ENCODE results near the gene SLC47A2. TPM values are rescaled to one million over a fixed set of nuclear protein-coding genes. Genes with fewer than 3 reads are reported as not detected.
"Not testable (repeated sequence)": the region's sequence is repeated elsewhere in the genome, so short reads cannot be mapped to it uniquely, and the experiment has no call there.

The SLC47A2 gene
- total RNA-seq, 2 experiments from 2014 or later = not detected

DNA sequence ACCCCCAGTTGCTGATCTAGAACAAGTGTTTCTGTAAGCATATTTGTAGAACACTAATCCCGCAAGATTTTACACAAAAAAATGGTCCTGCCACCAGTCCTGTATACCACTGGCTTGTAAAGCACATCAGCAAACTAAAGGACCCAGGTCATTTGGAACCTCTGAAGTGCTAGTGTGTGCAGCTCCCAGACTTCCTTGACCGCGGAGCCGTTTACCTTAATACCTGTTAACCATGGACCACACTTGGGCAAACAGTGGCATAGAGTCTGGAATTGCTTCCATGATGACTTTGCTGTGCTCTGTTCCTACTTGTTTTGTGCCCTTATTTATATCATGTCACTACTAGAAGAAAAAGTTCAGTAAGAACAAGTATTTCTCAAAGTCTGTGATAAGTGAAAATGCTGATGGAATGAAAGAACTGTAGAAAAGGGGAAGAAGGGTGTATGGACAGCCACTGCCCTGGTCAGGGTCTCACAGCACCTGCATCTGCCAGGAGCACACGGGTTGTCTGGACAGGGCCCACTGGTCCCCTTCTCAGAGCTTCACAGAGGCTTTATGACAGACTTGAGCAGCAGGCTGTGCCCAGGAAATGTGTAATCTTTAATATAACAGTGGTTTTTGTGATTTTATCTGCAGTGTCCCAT is 38.5 kb downstream of the SLC47A2 start:
- no peaks in the 10 kb centered on the region for H3K9me3 Mint-ChIP-seq
- H3K27ac Mint-ChIP-seq = no peak overlapping the region
- H3K36me3 Mint-ChIP-seq = peaks cover 4% of the 10 kb centered on the region
- no peak overlapping the region for H3K4me3 Mint-ChIP-seq
- no peaks in the 10 kb centered on the region for H3K4me1 Mint-ChIP-seq
- no peak for DNase-seq
- no peaks in the 10 kb centered on the region for H3K27me3 Mint-ChIP-seq

DNA sequence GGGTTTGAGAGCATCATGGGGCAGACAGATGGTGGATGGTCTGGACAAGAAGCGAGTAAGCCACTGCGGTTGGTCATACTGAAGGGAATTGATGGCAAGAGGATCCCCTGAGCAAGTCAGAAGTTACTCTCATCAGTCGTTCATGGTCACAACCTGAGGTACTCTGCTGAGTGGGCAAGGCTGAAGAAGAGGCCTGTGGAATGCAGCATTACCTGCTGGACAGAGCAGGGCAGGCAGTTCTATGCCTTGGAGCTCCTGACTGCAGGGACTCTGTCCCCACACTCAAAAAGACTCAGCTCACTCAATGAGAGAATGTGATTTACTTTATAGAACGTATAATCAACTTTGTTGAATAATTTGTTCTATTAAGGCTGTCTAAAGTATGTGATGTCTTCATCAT is 39.5 kb downstream of the SLC47A2 start:
- DNase-seq = no peak
- Mint-ChIP-seq H3K4me3 (no peak overlapping the region), H3K27ac (no peak overlapping the region), H3K27me3 (no peaks in the 10 kb centered on the region), H3K9me3 (no peaks in the 10 kb centered on the region), H3K4me1 (no peaks in the 10 kb centered on the region), H3K36me3 (peaks cover 4% of the 10 kb centered on the region)

DNA sequence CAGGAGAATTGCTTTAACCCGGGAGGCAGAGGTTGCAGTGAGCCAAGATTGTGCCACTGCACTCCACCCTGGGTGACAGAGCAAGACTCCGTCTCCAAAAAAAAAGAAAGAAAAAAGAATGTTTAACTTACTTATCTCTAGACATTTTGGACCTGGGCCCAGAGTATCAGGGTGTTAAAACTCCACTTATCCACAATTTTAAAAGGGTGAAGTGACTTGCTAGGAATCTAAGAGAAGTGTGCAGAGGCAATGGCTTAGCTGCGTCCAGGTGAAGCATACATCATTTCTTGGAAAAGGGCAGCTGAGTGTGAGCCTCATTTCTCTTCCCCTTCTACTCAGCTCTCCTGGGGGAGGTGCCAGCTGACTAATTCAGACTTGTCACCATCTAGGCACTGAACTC is 42.8 kb downstream of the SLC47A2 start:
- peaks cover 9% of the 10 kb centered on the region for H3K36me3 Mint-ChIP-seq
- no peaks in the 10 kb centered on the region for H3K27me3 Mint-ChIP-seq
- no peaks in the 10 kb centered on the region for H3K4me1 Mint-ChIP-seq
- H3K27ac Mint-ChIP-seq = no peak overlapping the region
- H3K9me3 Mint-ChIP-seq = no peaks in the 10 kb centered on the region
- no peak overlapping the region for H3K4me3 Mint-ChIP-seq
- DNase-seq = no peak

- H3K27me3 Mint-ChIP-seq = no peaks in the 10 kb centered on the region
- DNase-seq = no peak
- no peaks in the 10 kb centered on the region for H3K9me3 Mint-ChIP-seq
- H3K36me3 Mint-ChIP-seq = peaks cover 9% of the 10 kb centered on the region
- H3K4me1 Mint-ChIP-seq = no peaks in the 10 kb centered on the region
- no peak overlapping the region for H3K4me3 Mint-ChIP-seq
- no peak overlapping the region for H3K27ac Mint-ChIP-seq
Observed at GRCh38 chr17:19672009-19672750, 44.2 kb downstream of the SLC47A2 start.

DNA sequence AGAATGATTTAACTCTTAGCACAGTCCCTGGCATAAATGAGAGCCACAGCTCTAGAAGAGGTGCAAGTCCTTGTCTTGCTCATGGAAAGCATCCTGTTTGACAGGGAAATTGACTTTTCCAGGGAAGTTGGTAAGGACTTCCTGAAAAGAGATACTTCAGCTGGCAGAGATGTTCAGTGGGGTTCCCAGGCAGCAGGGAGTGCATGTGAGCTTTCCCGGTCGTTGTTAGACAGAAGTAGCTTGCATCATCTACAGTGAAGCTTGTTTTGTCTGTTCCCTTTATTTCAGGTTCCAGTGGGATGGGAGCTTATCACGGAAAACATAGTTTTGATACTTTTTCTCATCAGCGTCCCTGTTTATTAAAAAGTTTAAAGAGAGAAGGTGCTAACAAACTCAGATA is 45.0 kb downstream of the SLC47A2 start:
- H3K4me1 Mint-ChIP-seq = no peaks in the 10 kb centered on the region
- H3K27ac Mint-ChIP-seq = no peak overlapping the region
- no peaks in the 10 kb centered on the region for H3K27me3 Mint-ChIP-seq
- H3K9me3 Mint-ChIP-seq = no peaks in the 10 kb centered on the region
- no peak overlapping the region for H3K4me3 Mint-ChIP-seq
- no peak for DNase-seq
- peaks cover 9% of the 10 kb centered on the region for H3K36me3 Mint-ChIP-seq

GRCh38 chr17:19670908-19671307 is 45.5 kb downstream of the SLC47A2 start:
- DNase-seq = no peak
- Mint-ChIP-seq H3K27me3 (no peaks in the 10 kb centered on the region), H3K27ac (peak overlapping the region; percentile 48), H3K4me3 (no peak overlapping the region), H3K4me1 (no peaks in the 10 kb centered on the region), H3K9me3 (no peaks in the 10 kb centered on the region), H3K36me3 (peaks cover 7% of the 10 kb centered on the region)

GRCh38 chr17:19669680-19670079 is 46.7 kb downstream of the SLC47A2 start:
- not testable (repeated sequence) for H3K4me1 Mint-ChIP-seq, H3K4me3 Mint-ChIP-seq, DNase-seq, H3K27ac Mint-ChIP-seq, H3K36me3 Mint-ChIP-seq, H3K27me3 Mint-ChIP-seq, H3K9me3 Mint-ChIP-seq

GRCh38 chr17:19664821-19665181 is 51.6 kb downstream of the SLC47A2 start:
- Mint-ChIP-seq H3K27me3 (no peaks in the 10 kb centered on the region), H3K4me1 (no peaks in the 10 kb centered on the region), H3K27ac (no peak overlapping the region), H3K36me3 (peaks cover 5% of the 10 kb centered on the region), H3K9me3 (no peaks in the 10 kb centered on the region), H3K4me3 (no peak overlapping the region)
- no peak for DNase-seq

GRCh38 chr17:19664136-19664820 is 52.1 kb downstream of the SLC47A2 start:
- DNase-seq = no peak
- Mint-ChIP-seq H3K4me3 (no peak overlapping the region), H3K27ac (no peak overlapping the region), H3K4me1 (no peaks in the 10 kb centered on the region), H3K36me3 (peaks cover 3% of the 10 kb centered on the region), H3K9me3 (no peaks in the 10 kb centered on the region), H3K27me3 (no peaks in the 10 kb centered on the region)

DNA sequence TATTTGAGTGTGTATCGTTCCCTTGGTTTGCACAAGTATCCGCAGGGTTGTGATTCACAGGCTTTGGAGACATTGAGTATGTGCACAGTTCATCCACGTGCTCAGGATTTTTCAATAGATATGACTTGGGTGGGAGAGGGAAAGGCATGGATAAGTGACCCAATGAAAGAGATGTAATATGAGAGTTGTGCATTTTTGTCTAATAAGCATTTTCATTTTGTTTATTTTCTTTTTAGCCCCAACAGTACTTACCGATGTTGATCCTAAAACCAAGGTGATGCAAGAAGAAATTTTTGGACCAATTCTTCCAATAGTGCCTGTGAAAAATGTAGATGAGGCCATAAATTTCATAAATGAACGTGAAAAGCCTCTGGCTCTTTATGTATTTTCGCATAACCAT is 53.3 kb downstream of the SLC47A2 start:
- Mint-ChIP-seq H3K27me3 (no peaks in the 10 kb centered on the region), H3K27ac (no peak overlapping the region), H3K36me3 (peaks cover 3% of the 10 kb centered on the region), H3K4me1 (no peaks in the 10 kb centered on the region), H3K9me3 (no peaks in the 10 kb centered on the region), H3K4me3 (no peak overlapping the region)
- no peak for DNase-seq

- DNase-seq = no peak
- Mint-ChIP-seq H3K27ac (no peak overlapping the region), H3K9me3 (no peaks in the 10 kb centered on the region), H3K4me1 (no peaks in the 10 kb centered on the region), H3K4me3 (no peak overlapping the region), H3K27me3 (no peaks in the 10 kb centered on the region), H3K36me3 (peaks cover 5% of the 10 kb centered on the region)
Observed at GRCh38 chr17:19661121-19661520, 55.3 kb downstream of the SLC47A2 start.

DNA sequence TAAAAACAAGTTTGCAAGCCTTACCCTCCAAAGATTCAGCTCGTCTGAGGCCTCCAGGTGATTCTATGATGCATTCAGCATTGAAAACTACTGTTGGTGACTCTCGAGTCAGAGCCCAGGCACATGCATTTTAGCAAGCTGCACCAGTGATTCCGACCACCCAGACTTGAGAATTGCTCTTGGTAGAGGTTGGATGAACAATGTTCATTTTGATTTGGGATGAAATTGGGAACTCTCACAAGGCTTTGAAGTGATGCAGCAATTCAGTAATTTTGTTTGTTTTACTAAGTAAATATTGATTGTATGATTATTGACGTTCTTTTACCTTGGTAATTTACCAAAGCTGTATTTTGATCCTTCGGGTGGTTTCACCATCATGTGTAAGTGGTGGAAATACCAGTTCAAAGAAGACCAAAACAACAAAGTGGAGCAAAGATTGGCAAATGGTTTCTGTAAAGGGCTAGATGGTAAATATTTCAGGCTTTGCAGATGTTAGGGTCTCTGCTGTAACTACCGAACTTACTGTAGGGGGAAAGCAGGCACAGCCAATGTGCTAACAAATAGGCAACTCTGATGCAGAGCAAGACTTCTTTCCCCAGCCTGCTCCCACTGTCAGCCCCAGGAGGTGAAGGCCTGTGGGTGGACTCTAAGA is 56.0 kb downstream of the SLC47A2 start:
- no peaks in the 10 kb centered on the region for H3K9me3 Mint-ChIP-seq
- no peaks in the 10 kb centered on the region for H3K27me3 Mint-ChIP-seq
- peaks cover 8% of the 10 kb centered on the region for H3K36me3 Mint-ChIP-seq
- H3K27ac Mint-ChIP-seq = no peak overlapping the region
- no peak for DNase-seq
- no peak overlapping the region for H3K4me3 Mint-ChIP-seq
- H3K4me1 Mint-ChIP-seq = no peaks in the 10 kb centered on the region

DNA sequence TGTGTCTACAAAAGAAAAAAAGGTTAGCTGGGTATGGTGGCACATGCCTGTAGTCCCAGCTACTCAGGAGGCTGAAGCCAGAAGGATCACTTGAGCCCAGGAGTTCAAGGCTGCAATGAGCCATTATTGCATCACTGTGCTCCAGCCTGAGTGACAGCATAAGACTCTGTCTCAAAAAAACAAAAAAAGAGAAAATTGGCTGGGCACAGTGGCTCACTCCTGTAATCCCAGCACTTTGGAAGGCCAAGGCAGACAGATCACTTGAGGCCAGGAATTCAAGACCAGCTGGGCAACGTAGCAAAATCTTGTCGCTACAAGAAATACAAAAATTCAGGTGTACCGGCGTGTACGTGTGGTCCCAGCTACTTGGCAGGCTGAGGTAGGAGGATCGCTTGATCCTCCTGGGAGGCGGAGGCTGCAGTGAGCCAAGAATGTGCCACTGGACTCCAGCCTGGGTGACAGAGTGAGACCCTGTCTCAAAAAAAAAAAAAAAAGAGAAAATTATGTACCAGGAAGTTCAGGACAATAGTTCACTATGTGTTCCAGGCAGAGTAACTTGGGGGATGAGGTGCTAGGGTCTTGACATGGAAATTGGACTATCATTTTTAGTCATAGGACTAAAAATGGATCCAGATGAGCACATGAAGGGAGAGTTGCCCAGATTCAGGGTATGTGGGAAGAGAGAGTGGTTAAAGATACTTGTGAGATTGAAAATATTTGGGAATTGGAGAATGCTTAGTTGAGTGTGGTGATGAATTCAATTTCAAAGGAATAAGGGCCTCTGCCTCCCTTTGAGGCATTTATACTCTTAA is 56.8 kb downstream of the SLC47A2 start:
- no peak for DNase-seq
- H3K27ac Mint-ChIP-seq = no peak overlapping the region
- no peak overlapping the region for H3K4me3 Mint-ChIP-seq
- peaks cover 15% of the 10 kb centered on the region for H3K36me3 Mint-ChIP-seq
- no peaks in the 10 kb centered on the region for H3K27me3 Mint-ChIP-seq
- H3K4me1 Mint-ChIP-seq = no peaks in the 10 kb centered on the region
- H3K9me3 Mint-ChIP-seq = no peaks in the 10 kb centered on the region

- Mint-ChIP-seq H3K4me1 (peaks cover 2% of the 10 kb centered on the region), H3K36me3 (peaks cover 23% of the 10 kb centered on the region)
Observed at GRCh38 chr17:19656851-19657581, 59.4 kb downstream of the SLC47A2 start.

More at GRCh38 chr17:19656851-19657581, 59.4 kb downstream of the SLC47A2 start:
- Mint-ChIP-seq H3K9me3 (peaks cover 2% of the 10 kb centered on the region), H3K4me3 (no peak overlapping the region), H3K27me3 (no peaks in the 10 kb centered on the region), H3K27ac (no peak overlapping the region)
- no peak for DNase-seq

All from activated naive CD8-positive, alpha-beta T cell treated with anti-CD3 and anti-CD28 coated beads for 36 hours (primary cell).